Liver (tissue), 9 donors: Measurements from ENCODE around the gene RNF182. TPM values are rescaled to one million over a fixed set of nuclear protein-coding genes. Genes with fewer than 3 reads are reported as not detected.

ENCODE experiments used
- DNase-seq: peaks from one replicate; pipeline ENCODE4 v3.0.0-alpha.2; 2017; ENCODE audit warnings: low spot score
- H3K27ac ChIP-seq, 2 donors: one replicate each; pipeline ENCODE4 v1.7.0; 2013; ENCODE audit warnings: inconsistent platforms in 2 of 2, low read length in 2 of 2, control low read depth in 1 of 2, low read depth in 1 of 2, mild to moderate bottlenecking in 1 of 2
- H3K27me3 ChIP-seq, 4 donors: one replicate each; pipeline versions ENCODE4 v1.6.1 to v1.7.0; 2013; ENCODE audit warnings: low read length in 3 of 4, inconsistent platforms in 1 of 4, mild to moderate bottlenecking in 1 of 4, moderate library complexity in 1 of 4; ENCODE audit not compliant: control insufficient read depth in 4 of 4, insufficient read depth in 4 of 4
- H3K36me3 ChIP-seq, 4 donors: one replicate each; pipeline versions ENCODE4 v1.6.1 to v1.7.0; 2013; ENCODE audit warnings: low read length in 3 of 4, mild to moderate bottlenecking in 3 of 4, low read depth in 1 of 4, moderate library complexity in 1 of 4; ENCODE audit not compliant: control insufficient read depth in 4 of 4, insufficient read depth in 3 of 4
- H3K4me1 ChIP-seq, 4 donors: one replicate each; pipeline versions ENCODE4 v1.6.1 to v1.7.0; 2013; ENCODE audit warnings: low read length in 3 of 4, mild to moderate bottlenecking in 3 of 4, moderate library complexity in 1 of 4; ENCODE audit not compliant: control insufficient read depth in 4 of 4, insufficient read depth in 4 of 4
- H3K4me3 ChIP-seq, 3 donors: one replicate each; pipeline versions ENCODE4 v1.6.1 to v1.7.0; 2013; ENCODE audit warnings: low read length in 3 of 3, control low read depth in 1 of 3, low read depth in 1 of 3, mild to moderate bottlenecking in 1 of 3
- H3K9ac ChIP-seq, 2 donors: one replicate each; pipeline ENCODE4 v1.7.0; 2013; ENCODE audit warnings: low read length in 2 of 2, mild to moderate bottlenecking in 2 of 2, moderate library complexity in 2 of 2, control low read depth in 1 of 2, low read depth in 1 of 2
- H3K9me3 ChIP-seq, 4 donors: one replicate each; pipeline versions ENCODE4 v1.6.1 to v1.7.0; 2013; ENCODE audit warnings: low read length in 3 of 4; ENCODE audit not compliant: control insufficient read depth in 4 of 4
- ATF3 ChIP-seq: IDR thresholded peaks from 2 replicates; pipeline ENCODE4 v1.6.1; 2016; ENCODE audit warnings: antibody characterized with exemption
- EGR1 ChIP-seq, 2 donors: IDR thresholded peaks; 2 replicates each; pipeline ENCODE4 v1.6.1; 2016 to 2018; ENCODE audit warnings: antibody characterized with exemption in 2 of 2, low read depth in 2 of 2
- FOXA1 ChIP-seq: IDR thresholded peaks from 2 replicates; pipeline ENCODE4 v1.6.1; 2016; ENCODE audit warnings: antibody characterized with exemption
- FOXA2 ChIP-seq: IDR thresholded peaks from 2 replicates; pipeline ENCODE4 v1.6.1; 2016; ENCODE audit warnings: antibody characterized with exemption
- GABPA ChIP-seq, 2 donors: IDR thresholded peaks in 1 of 2; conservative IDR thresholded peaks in 1 of 2; 2 replicates each; pipeline ENCODE4 v1.6.1; 2016; ENCODE audit warnings: antibody characterized with exemption in 2 of 2, mild to moderate bottlenecking in 1 of 2, moderate library complexity in 1 of 2
- HNF4A ChIP-seq, 2 donors: conservative IDR thresholded peaks; 2 replicates each; pipeline ENCODE4 v1.6.1; 2016; ENCODE audit warnings: antibody characterized with exemption in 2 of 2, mild to moderate bottlenecking in 2 of 2
- HNF4G ChIP-seq: IDR thresholded peaks from 2 replicates; pipeline ENCODE4 v1.6.1; 2016; ENCODE audit warnings: antibody characterized with exemption
- JUND ChIP-seq, 2 donors: IDR thresholded peaks; 2 replicates each; pipeline ENCODE4 v1.6.1; 2016; ENCODE audit warnings: antibody characterized with exemption in 2 of 2
- MAX ChIP-seq: IDR thresholded peaks from 2 replicates; pipeline ENCODE4 v1.6.1; 2016; ENCODE audit warnings: antibody characterized with exemption
- NR2F2 ChIP-seq: IDR thresholded peaks from 2 replicates; pipeline ENCODE4 v1.6.1; 2016; ENCODE audit warnings: antibody characterized with exemption
- RAD21 ChIP-seq, 2 donors: IDR thresholded peaks; 2 replicates each; pipeline ENCODE4 v1.6.1; 2016; ENCODE audit warnings: antibody characterized with exemption in 2 of 2, mild to moderate bottlenecking in 2 of 2
- RXRA ChIP-seq, 2 donors: IDR thresholded peaks; 2 replicates each; pipeline ENCODE4 v1.6.1; 2017 to 2018; ENCODE audit warnings: antibody characterized with exemption in 2 of 2, mild to moderate bottlenecking in 1 of 2
- SP1 ChIP-seq: IDR thresholded peaks from 2 replicates; pipeline ENCODE4 v1.6.1; 2018; ENCODE audit warnings: antibody characterized with exemption, mild to moderate bottlenecking
- TAF1 ChIP-seq: conservative IDR thresholded peaks from 2 replicates; pipeline ENCODE4 v1.6.1; 2016; ENCODE audit warnings: antibody characterized with exemption, mild to moderate bottlenecking
- YY1 ChIP-seq: IDR thresholded peaks from 2 replicates; pipeline ENCODE4 v1.6.1; 2016; ENCODE audit warnings: antibody characterized with exemption, mild to moderate bottlenecking
- ZBTB33 ChIP-seq: IDR thresholded peaks from 2 replicates; pipeline ENCODE4 v1.6.1; 2016; ENCODE audit warnings: antibody characterized with exemption
- WGBS: extraction: QIAGEN DNeasy Blood & Tissue Kit; methylation state at CpG from one replicate; pipeline ENCODE4 v1.1.7; 2013; 5-methylcytosine and 5-hydroxymethylcytosine counted together
- polyA plus RNA-seq, 2 donors: library from polyadenylated mRNA; stranded (reverse) in 1 of 2; unstranded in 1 of 2; fragments of 200-250 nt in 1 of 2; fragments of >200 nt in 1 of 2; fragmentation: Nextera tagmentation in 1 of 2; extraction: Ambion mirVana in 1 of 2; gene quantifications; one replicate each; pipeline versions ENCODE4 v1.2.1 to v1.2.3, GENCODE V29; 2013 to 2015
- total RNA-seq, 2 donors: library from RNA; depleted of rRNA; stranded (reverse); fragments of >200 nt; gene quantifications; one replicate each; pipeline ENCODE4 v1.2.3, GENCODE V29; 2014
- TF ChIP-seq, protein P1 (sequence below): IDR thresholded peaks from 2 replicates; pipeline ENCODE4 v1.6.1; 2016; ENCODE audit warnings: antibody characterized with exemption, mild to moderate bottlenecking
- TF ChIP-seq, protein P2 (sequence below): fragments of 150-350 bp; IDR thresholded peaks from 2 replicates; pipeline ENCODE4 v1.5.1; 2017; ENCODE audit warnings: improper control_type of control experiment, low read depth, low read length; ENCODE audit not compliant: missing input control
- donor health status: healthy.
- donor health status: healthy.
- donor health status: healthy.
- donor health status: healthy.
- donor health status: healthy.

RNF182 gene
- total and polyA plus RNA-seq, 4 donors = 1.4 TPM; not detected in 3

- TF ChIP-seq GABPA (IDR thresholded peaks at IDR 0.05 in 1 of 2, conservative IDR thresholded peaks at IDR 0.05 in 1 of 2) (no peak), ATF3 (no peak), MAX (no peak), TAF1 (no peak), SP1 (no peak), RAD21 (IDR thresholded peaks at IDR 0.05) (no peak)
- TF ChIP-seq, protein P1, sequence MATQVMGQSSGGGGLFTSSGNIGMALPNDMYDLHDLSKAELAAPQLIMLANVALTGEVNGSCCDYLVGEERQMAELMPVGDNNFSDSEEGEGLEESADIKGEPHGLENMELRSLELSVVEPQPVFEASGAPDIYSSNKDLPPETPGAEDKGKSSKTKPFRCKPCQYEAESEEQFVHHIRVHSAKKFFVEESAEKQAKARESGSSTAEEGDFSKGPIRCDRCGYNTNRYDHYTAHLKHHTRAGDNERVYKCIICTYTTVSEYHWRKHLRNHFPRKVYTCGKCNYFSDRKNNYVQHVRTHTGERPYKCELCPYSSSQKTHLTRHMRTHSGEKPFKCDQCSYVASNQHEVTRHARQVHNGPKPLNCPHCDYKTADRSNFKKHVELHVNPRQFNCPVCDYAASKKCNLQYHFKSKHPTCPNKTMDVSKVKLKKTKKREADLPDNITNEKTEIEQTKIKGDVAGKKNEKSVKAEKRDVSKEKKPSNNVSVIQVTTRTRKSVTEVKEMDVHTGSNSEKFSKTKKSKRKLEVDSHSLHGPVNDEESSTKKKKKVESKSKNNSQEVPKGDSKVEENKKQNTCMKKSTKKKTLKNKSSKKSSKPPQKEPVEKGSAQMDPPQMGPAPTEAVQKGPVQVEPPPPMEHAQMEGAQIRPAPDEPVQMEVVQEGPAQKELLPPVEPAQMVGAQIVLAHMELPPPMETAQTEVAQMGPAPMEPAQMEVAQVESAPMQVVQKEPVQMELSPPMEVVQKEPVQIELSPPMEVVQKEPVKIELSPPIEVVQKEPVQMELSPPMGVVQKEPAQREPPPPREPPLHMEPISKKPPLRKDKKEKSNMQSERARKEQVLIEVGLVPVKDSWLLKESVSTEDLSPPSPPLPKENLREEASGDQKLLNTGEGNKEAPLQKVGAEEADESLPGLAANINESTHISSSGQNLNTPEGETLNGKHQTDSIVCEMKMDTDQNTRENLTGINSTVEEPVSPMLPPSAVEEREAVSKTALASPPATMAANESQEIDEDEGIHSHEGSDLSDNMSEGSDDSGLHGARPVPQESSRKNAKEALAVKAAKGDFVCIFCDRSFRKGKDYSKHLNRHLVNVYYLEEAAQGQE = no peak
- Histone ChIP-seq H3K4me1 (no peaks in the 10 kb centered on the region), H3K9me3 (no peaks in the 10 kb centered on the region), H3K4me3 (no peak overlapping the region), H3K36me3 (no peaks in the 10 kb centered on the region), H3K27ac (no peak overlapping the region), H3K27me3 (peaks cover 0 to 4% (median 3%) of the 10 kb centered on the region in 4 donors), H3K9ac (no peak overlapping the region)
- WGBS = 65% methylated on average over 4 of the region's 4 CpGs
- DNase-seq = no peak
Measured at GRCh38 chr6:13985663-13986325, 61.0 kb downstream of the RNF182 start.

GRCh38 chr6:13986700-13987399 lies 62.1 kb downstream of the RNF182 start:
- no peak for TF ChIP-seq HNF4A (conservative IDR thresholded peaks at IDR 0.05)
- TF ChIP-seq FOXA1 = no peak
- TF ChIP-seq, protein P1 = no peak
- no peak for TF ChIP-seq SP1
- TF ChIP-seq TAF1 = no peak
- no peak for TF ChIP-seq ATF3
- no peak for TF ChIP-seq FOXA2
- TF ChIP-seq JUND (IDR thresholded peaks at IDR 0.05) = no peak
- TF ChIP-seq RAD21 (IDR thresholded peaks at IDR 0.05) = no peak
- TF ChIP-seq, protein P2, sequence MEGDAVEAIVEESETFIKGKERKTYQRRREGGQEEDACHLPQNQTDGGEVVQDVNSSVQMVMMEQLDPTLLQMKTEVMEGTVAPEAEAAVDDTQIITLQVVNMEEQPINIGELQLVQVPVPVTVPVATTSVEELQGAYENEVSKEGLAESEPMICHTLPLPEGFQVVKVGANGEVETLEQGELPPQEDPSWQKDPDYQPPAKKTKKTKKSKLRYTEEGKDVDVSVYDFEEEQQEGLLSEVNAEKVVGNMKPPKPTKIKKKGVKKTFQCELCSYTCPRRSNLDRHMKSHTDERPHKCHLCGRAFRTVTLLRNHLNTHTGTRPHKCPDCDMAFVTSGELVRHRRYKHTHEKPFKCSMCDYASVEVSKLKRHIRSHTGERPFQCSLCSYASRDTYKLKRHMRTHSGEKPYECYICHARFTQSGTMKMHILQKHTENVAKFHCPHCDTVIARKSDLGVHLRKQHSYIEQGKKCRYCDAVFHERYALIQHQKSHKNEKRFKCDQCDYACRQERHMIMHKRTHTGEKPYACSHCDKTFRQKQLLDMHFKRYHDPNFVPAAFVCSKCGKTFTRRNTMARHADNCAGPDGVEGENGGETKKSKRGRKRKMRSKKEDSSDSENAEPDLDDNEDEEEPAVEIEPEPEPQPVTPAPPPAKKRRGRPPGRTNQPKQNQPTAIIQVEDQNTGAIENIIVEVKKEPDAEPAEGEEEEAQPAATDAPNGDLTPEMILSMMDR = no peak
- TF ChIP-seq MAX = no peak
- TF ChIP-seq NR2F2 = no peak
- TF ChIP-seq RXRA (IDR thresholded peaks at IDR 0.05) = no peak
- TF ChIP-seq HNF4G = no peak
- no peak for TF ChIP-seq EGR1 (IDR thresholded peaks at IDR 0.05; ENCODE audit: low read depth in 2 of 2)
- no peak for TF ChIP-seq ZBTB33
- no peak for TF ChIP-seq GABPA (IDR thresholded peaks at IDR 0.05 in 1 of 2, conservative IDR thresholded peaks at IDR 0.05 in 1 of 2)
- TF ChIP-seq YY1 = no peak
- WGBS = 73% methylated on average over 4 of the region's 4 CpGs

More at GRCh38 chr6:13986700-13987399, 62.1 kb downstream of the RNF182 start:
- H3K36me3 ChIP-seq = no peaks in the 10 kb centered on the region
- peaks cover 0 to 4% (median 3%) of the 10 kb centered on the region in 4 donors for H3K27me3 ChIP-seq
- H3K4me3 ChIP-seq = no peak overlapping the region
- no peaks in the 10 kb centered on the region for H3K4me1 ChIP-seq
- H3K27ac ChIP-seq = no peak overlapping the region
- H3K9me3 ChIP-seq = no peaks in the 10 kb centered on the region
- no peak for DNase-seq
- no peak overlapping the region for H3K9ac ChIP-seq
